GM18508 (cell line): Measurements from ENCODE around the gene OCIAD2.
"Not testable (repeated sequence)": the region's sequence is repeated elsewhere in the genome, so short reads cannot be mapped to it uniquely, and the experiment has no call there.

Experiments used
- ATAC-seq: cut with Tn5 transposase; IDR thresholded peaks from one replicate; pipeline ENCODE4 v1.9.1; 2021; ENCODE audit warnings: moderate number of reproducible peaks; ENCODE audit not compliant: insufficient read depth, unreplicated experiment

OCIAD2 gene, protein sequence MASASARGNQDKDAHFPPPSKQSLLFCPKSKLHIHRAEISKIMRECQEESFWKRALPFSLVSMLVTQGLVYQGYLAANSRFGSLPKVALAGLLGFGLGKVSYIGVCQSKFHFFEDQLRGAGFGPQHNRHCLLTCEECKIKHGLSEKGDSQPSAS

DNA sequence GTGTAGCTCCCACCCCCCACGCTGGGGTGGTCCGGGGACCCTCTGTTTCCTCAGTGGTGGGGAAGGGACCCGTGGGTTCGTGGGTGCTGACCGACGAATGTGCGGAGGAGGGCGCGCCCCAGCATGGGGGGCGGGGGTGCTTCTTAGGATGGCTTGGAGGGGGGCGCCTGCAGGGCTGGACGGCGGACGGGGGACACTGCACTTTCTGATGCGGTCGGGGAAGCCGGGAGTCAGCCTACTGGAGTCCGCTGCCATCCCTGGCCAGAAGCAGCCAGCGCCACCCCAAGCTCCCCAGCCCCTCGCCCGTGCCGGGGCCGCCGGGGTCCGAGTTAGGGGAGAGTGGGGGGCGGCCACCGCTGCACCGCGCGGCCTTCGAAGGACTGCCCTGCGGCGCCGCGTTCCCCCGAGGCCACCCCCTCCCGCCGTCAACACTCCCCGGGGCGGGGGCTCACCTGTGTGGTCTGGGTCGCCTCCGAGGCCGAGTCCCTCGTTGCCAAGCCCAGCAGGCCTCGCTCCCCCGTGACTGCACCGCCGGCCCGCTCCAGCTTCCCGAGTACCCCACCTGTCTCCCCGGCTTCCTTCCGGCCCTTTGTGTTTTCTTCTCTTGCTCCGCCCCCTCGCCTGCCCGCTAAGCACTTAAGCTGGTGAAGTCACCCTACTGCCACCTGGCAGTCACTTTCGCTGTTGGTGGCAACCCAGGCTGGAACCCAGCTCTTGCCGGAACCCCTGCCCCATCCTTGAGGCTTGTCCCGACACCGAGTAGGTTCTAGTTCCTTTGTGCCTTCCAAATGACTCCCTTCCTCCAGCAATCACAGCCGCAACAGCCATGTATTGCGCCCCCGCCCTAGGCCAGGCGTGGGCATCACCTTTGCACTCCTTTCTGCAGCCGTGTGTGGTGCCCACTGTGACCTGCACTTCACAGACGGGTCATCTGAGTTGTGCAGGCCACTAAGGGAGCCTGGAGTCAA is at the start of gene OCIAD2:
Gene OCIAD2 (minus strand): TSS at position 569 of the 968 bp plus-strand sequence. CDS start 2,225 bp downstream, outside the sequence.
- ATAC-seq = peak; percentile 85

DNA sequence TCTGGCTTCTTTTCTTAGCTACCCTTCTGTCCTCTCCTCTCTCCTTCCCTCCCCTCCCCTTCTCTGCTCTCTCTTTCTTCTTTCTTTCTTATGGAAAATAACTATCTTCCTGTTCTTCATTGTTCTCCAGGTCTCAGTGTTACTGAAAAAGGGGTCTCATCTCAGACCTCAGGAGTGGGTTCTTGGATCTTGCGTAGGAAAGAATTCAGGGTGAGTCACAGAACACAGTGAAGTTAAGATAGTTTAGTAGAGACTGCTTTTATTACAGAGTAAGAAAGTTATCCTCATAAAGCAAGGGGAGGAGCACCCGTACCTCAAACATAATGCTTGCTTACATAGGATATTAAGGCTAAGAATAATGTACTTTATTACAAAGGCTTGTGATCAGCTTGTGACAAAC is 47.7 kb upstream of the OCIAD2 start:
- ATAC-seq = no peak

DNA sequence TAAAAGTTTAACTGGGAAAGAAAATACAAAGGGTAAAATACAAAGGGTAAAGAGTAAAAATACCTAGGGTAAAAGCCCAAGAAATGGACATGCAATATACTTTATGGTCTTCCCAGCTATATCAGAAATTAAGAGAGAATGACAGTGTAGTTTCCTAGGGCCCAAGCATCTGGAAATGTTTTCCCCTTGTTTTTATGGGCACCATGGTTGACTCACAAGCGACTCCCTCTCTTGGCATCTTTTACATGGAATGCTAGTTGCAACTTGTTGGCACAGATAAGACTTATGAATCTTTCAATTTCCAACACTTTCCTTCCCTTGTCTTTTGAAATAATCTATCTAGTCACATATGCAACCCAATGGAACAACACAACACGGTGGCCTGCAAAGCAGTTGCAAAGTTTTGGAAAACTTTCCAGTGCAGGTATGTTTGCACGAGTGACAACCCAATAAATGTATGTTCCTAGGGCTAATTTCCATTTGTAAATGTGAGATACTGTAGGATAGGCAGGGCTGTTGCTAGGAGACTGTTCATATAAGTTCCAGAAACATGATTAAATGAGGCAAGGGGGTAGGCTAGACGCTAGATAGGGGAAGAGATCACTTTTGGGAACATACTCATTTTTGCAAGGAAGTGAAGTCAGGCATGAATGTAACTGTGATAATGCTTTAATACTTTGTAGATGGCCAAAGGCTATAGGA is 43.1 kb upstream of the OCIAD2 start:
- ATAC-seq = no peak

DNA sequence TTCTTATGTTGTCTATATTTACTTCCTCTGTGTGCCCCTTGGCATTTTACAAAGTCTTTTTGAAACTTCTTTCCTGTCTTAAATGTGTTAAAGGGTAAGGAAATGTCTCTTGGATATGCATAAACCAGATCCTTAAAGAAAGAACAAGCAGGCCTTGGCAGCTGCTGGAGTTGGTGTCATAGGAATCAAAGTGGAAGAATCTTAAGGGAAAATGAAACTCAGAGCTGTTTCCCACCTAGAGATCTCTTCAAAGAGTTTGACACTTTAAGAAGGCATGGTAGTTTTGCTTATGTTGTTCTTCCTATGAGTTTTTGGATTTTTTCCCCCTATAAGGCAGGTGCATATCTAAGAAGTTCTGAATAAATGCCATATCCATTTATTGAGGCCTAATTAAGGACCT is 42.5 kb upstream of the OCIAD2 start:
- no peak for ATAC-seq

DNA sequence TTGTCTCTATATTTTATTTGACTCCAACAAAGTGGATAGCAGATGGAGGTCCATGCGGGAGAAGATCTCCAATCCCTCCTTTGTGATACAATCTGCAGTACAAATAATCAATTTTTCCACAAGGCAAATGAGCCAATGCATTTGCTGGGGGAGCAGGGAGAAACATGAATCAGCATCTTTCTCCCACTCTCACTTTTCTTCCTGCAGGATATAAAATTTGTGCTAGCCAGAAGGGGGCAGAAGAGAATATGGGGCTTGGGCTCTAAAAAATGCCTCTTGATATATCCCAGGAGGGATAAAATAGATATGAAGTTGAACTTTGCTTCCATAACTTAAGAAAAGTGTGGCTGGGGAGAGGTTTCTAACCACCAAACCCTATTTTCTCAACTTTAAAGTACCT is 41.2 kb upstream of the OCIAD2 start:
- ATAC-seq = no peak

DNA sequence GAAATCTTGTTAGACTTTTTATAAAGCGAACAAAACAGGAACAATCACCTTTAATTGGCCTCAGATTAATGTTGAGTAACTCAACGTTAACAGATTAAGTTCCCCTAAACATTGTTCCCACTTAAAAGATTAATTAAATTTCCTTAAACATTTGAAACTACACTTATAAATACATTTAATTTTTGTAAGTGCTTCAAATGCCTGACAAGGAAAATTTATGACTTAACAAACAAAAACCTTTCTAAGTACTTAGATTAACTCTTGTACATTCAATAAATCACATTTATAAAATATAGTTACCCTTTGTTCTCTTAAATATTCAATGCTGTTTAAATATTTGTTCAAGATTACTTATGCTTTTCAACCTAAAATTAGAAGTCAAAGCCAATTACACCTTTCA is 39.4 kb upstream of the OCIAD2 start:
- no peak for ATAC-seq

DNA sequence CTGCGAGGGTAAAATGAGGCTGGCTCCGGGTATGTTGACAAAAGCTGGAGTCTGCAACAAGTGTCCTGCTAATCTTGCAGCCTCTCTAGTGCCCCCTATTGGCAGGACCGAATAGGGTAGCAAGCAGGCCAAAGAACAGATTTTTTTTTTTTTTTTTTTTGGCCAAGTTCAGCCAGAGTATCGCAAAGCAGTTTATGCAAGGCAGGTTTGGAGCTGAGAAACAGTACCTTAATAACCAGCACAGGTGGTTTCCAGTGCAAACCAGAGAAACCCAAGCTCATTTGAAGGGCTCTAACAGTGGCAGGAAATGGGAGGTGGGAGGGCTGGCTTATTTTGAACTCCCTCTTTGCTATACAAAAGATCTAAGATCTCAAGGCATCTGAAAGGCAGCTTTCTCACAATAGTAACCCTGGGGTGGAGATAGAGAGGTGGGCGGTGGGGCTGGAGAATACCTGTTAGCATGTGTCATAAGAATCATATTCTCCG is 38.2 kb upstream of the OCIAD2 start:
- no peak for ATAC-seq

DNA sequence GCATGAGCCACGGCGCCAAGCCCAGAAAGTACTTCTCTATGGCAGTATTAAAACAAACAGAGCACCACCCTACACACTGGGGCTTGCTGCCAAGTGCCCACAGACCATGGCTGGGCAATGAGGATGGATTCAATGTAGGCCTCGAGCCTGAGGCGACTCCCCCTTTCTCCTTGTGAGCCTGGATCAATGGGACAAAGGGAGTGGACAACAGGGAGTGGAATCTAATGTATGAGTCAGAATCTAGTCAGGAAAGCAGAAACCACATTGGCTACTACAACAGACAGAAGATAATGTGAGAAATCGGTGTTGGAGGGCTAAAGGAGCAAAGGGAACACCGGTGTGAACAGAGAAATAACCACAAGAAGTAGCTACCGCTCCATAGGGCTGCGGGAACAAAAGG is 37.7 kb upstream of the OCIAD2 start:
- ATAC-seq = no peak

DNA sequence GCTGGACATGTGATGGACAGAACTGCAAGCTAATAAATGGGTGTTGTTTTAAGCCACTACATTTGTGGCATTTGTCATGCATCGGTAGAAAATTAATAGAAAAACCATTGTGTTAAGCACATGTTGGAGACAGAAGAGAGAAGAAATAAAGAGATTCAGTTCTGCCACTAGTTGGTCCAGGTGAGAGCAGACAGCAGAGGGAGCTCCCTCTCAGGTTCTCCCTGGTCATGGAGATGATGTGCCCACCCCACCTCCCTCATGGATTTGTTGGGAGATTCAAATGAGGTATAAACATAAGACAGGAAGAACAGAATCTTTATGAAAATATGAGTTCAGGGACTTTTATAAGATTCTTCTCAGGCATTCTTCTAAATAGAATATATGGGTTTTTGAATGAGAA is 36.8 kb upstream of the OCIAD2 start:
- ATAC-seq = no peak

DNA sequence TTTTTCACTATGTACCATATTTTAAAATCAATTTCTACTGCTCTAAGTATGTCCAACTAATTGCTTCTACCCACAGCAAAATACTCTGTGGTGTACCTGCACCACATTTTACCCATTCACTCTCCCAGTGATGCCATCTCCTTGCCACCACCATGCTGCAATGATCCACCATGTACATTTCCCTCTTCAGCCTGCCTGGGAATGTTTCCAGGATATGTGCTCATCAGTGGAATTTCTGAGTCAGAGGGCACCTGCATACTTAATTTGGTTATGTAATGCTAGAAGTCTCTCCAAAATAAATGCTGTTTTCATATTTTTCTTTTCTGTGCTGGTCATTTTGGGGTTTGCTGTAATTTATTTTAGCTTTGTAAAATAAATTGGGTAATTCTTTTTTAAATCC is 33.2 kb upstream of the OCIAD2 start:
- ATAC-seq = no peak

DNA sequence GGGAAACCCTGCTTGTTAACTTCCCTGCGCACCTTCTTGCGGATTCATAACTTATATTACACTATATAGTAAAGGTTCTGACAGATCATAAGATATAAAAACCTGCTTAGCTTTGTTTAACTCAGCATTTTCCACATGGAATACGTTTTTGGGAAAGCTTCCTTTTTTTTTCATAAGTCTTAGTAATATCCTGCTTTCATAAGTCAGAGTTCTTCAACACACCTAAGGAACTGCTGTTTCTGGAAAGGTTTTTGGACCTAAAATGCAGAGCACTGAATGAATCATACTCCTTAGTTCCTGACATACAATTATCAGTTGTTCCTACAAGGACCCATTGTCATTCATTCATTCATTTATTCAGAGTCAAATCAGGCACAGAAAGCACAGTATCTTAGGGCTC is 32.3 kb upstream of the OCIAD2 start:
- ATAC-seq = no peak

DNA sequence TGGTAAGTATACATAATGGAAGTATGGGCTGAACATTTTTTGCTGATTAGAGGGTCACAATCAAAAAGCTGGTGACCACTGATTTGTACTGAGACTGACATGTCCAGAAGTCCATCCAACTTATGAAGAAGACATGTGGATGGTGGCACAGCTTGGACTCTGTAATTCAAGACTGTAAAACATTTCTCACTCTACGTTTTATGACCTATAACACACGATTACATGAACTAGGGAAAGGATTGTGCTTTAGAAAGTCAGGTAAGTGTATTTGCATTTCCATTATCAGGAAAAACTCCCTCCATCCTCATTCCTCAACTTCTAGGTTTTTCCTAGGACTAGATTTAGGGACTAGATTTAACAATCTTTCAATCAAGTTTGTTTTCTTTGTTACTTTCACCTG is 30.5 kb upstream of the OCIAD2 start:
- ATAC-seq = no peak

DNA sequence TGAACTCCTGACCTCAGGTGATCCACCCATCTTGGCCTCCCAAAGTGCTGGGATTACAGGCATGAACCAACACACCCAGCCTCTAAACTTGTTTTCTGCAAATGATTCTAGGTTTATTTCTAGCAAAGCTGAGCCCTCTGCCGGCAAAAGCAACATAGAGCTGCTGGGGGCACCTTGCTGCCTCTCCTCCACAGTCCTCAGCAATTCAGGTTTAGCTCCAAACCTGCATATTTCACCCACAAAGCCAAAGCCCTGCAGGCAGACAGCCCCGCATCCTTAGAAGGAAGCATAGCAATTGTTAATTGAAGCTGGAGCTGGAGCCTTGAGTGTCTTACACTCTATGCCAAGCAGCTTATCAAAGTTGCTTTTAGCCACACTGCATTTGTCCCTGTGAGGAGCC is 24.9 kb upstream of the OCIAD2 start:
- no peak for ATAC-seq

DNA sequence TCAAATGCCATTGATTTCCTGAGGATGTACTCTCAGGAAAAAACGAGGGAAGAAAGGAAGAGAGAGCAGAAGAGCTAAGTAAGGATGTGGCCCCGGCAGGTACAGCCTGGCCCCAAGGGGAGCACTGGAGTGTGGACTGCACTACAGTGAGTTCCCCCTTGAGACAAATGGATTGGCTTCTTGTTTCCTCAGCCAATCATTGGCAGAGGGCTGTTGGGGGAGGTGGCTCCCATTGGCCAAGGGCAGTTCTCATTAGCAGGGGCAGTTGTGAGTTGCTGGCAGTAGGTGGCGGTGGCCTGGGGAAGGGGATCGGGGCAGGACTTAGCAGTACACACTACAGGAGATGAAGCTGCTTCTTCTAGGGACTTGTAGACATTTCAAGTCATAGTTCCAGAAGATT is 24.1 kb upstream of the OCIAD2 start:
- ATAC-seq = no peak

DNA sequence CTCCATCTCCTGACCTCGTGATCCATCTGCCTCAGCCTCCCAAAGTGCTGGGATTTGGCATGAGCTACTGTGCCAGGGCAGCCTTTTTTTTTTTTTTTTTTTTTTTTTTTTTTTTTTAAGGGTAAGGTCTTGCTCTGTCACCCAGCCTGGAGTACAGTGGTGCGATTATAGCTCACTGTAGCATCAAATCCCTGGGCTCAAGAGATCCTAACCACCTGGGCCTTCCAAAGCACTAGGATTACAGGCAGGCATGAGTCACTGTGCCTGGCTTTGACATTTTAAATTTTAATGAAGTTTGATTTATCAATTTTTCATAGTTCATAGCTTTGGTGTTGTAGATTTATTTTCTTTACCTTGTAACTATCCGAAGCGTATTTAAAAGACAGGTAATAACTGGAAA is 17.8 kb upstream of the OCIAD2 start:
- ATAC-seq = no peak

DNA sequence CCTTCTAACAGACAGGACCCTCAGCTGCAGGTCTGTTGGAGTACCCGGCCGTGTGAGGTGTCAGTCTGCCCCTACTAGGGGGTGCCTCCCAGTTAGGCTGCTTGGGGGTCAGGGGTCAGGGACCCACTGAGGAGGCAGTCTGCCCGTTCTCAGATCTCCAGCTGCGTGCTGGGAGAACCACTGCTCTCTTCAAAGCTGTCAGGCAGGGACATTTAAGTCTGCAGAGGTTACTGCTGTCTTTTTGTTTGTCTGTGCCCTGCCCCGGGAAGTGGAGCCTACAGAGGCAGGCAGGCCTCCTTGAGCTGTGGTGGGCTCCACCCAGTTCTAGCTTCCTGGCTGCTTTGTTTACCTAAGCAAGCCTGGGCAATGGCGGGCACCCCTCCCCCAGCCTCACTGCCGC is 16.5 kb upstream of the OCIAD2 start:
- ATAC-seq = not testable (repeated sequence)

DNA sequence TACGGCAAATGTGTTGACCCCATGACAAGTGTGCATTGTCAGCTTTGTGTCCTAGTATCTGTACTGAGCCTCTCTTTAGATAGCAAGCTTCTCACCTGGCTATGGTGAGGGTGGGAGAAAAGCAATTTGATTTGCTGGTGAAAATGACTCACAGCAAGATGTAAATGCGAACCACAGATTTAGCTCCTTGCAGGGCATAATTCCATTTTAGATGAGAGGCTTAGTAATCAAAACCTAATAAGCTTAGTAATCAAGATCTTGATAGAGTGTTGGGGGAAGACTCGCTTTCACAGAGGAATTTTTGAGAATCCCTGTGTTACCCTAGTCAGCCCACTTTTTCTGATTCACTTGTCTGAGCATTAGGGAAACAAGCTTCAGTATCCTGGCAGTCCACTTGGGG is 7.7 kb upstream of the OCIAD2 start:
- no peak for ATAC-seq

DNA sequence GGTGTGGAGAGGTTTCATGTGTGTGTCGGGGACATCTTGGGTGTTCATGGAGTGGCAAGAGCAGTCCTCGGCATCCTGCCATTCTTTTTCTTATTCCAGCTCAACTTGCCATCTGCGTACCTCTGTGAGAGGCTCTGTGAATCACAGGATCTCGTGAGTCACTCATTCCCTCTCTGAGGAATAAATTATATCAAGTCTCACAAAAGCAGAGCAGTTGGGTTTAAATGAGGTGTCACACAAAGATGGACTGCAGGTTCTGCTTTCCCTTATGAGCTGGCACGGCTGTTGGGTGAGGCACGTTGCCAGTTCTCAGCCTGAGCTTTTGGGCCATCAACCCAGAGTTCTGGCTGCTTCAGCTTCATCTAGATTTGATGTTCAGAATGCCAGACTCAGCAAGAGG is 6.8 kb upstream of the OCIAD2 start:
- no peak for ATAC-seq

DNA sequence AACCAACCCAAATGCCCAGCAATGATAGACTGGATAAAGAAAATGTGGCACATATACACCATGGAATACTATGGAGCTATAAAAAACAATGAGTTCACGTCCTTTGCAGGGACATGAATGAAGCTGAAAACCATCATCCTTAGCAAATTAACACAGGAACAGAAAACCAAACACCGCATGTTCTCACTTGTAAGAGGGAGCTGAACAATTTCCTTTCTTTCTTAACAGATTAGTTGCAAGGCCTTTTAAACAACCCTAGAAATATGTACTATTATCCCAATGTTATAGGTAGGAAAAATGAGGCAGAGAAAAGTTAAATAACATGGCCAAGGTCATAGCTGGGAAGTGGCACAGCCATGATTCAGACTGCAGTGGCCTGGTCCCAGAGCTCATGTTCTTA is 5.8 kb upstream of the OCIAD2 start:
- no peak for ATAC-seq

DNA sequence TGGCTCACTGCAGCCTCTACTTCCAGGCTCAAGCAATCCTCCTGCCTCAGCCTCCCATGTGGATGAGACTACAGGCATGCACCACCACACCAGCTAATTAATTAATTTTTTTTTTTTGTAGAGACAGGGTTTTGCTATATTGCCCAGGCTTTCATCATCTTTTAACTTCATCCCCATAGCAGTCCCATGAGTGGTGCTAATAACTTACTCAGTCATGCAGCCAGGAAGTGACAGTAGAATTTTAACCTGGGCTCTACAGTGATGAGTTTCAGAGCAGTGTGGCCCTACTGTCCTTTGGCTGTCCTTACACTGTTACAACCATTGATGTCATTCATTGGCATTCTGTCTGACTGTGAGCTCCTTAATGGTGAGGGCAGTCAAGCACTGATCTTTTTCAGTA is 3.9 kb upstream of the OCIAD2 start:
- ATAC-seq = no peak

DNA sequence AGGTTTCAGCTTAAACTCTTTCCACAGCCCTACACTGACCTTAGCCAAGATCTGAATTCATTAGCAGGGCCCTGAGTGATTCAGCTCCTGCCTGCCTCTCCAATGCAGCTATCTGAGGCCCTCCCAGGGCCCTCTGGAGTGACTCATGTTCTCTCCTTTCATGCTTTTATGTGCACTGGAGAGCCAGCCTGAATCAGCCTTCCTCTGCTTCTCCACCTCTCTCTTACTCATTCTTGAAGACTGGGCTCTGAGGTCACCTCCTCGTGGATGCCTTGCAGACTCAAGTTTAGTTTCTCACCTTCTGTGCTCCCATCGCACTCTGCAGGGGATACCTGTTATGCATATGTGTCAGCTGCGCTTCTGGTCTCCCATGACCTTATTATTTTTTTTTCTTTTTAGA is 3.1 kb upstream of the OCIAD2 start:
- ATAC-seq = no peak
